ENCODE measurements around the gene WIPF3. TPM values are rescaled to one million over a fixed set of nuclear protein-coding genes. Genes with fewer than 3 reads are reported as not detected.
"Not testable (repeated sequence)": the region's sequence is repeated elsewhere in the genome, so short reads cannot be mapped to it uniquely, and the experiment has no call there.

The WIPF3 gene
- total RNA-seq, 6 donors from 2014 or later, result 0.34 to 1.3 (median 0.96) TPM; not detected in 2

DNA sequence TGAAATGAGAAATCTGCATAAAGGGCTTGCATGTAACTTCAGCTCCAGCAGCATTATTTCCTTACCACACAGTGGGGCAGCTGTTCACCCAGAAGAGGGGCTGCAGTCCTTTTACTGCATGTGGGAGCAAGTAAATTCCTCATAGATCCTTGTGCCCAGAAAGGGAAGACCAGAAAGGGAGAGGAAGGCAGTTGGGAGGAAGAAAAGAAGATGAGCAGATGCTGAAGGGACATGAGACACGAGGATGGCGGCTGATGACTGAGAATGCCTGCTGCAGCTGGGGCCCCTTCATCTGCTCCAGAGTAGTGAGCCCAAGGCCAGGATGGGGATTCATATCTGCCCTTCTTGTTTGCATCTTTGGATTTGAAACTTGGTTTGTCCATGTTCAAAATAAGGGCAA lies 80.5 kb downstream of the WIPF3 start:
- Histone ChIP-seq H3K4me1 (peaks cover 3 to 12% (median 8%) of the 10 kb centered on the region in 4 donors), H3K27ac (no peak overlapping the region), H3K9me3 (no peaks in the 10 kb centered on the region), H3K4me3 (no peak overlapping the region), H3K27me3 (peaks cover 0 to 6% (median 4%) of the 10 kb centered on the region in 4 donors), H3K36me3 (no peaks in the 10 kb centered on the region)
- DNase-seq, result no peak
- TF ChIP-seq, protein P1, sequence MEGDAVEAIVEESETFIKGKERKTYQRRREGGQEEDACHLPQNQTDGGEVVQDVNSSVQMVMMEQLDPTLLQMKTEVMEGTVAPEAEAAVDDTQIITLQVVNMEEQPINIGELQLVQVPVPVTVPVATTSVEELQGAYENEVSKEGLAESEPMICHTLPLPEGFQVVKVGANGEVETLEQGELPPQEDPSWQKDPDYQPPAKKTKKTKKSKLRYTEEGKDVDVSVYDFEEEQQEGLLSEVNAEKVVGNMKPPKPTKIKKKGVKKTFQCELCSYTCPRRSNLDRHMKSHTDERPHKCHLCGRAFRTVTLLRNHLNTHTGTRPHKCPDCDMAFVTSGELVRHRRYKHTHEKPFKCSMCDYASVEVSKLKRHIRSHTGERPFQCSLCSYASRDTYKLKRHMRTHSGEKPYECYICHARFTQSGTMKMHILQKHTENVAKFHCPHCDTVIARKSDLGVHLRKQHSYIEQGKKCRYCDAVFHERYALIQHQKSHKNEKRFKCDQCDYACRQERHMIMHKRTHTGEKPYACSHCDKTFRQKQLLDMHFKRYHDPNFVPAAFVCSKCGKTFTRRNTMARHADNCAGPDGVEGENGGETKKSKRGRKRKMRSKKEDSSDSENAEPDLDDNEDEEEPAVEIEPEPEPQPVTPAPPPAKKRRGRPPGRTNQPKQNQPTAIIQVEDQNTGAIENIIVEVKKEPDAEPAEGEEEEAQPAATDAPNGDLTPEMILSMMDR (IDR thresholded peaks at IDR 0.05), result no peak
- no peak for TF ChIP-seq POLR2A (IDR thresholded peaks at IDR 0.05)
- TF ChIP-seq POLR2AphosphoS5 (IDR thresholded peaks at IDR 0.05), result no peak
- TF ChIP-seq EP300 (IDR thresholded peaks at IDR 0.05), result no peak
- no peak for ATAC-seq (ENCODE audit: low FRiP score in 2 of 2)
- 86 to 93% methylated on average over 2 of the region's 2 CpGs for WGBS, 2 donors

DNA sequence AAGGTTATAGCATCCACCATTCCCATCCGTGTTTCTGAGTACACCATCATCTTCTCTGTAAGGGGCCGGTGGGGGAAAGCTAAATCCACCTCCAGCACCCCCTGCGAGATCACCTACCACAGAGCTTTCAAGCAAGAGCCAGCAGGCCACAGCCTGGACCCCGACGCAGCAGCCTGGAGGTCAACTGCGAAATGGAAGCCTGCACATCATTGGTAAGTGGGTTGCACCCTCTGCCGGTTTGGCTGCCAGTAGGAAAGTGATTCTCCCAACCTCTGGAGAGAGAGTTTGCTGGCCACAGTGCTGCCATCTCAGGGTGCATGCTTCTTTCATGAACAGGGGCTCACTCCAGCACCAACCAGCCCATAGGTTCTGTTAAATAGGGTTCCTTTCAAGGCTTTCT lies 81.7 kb downstream of the WIPF3 start:
- Histone ChIP-seq H3K27ac (no peak overlapping the region), H3K36me3 (no peaks in the 10 kb centered on the region), H3K4me3 (no peak overlapping the region), H3K27me3 (peaks cover 0 to 6% (median 2%) of the 10 kb centered on the region in 4 donors), H3K9me3 (no peaks in the 10 kb centered on the region), H3K4me1 (peaks cover 3 to 12% (median 8%) of the 10 kb centered on the region in 4 donors)
- ATAC-seq (ENCODE audit: low FRiP score in 2 of 2) (no peak), DNase-seq (peak in 1 of 2 donors; percentile 26)
- TF ChIP-seq POLR2AphosphoS5 (IDR thresholded peaks at IDR 0.05), result no peak
- TF ChIP-seq, protein P1 (IDR thresholded peaks at IDR 0.05), result no peak
- no peak for TF ChIP-seq POLR2A (IDR thresholded peaks at IDR 0.05)
- TF ChIP-seq EP300 (IDR thresholded peaks at IDR 0.05), result no peak
- WGBS, 2 donors, result 90 to 91% methylated on average over 7 of the region's 7 CpGs

DNA sequence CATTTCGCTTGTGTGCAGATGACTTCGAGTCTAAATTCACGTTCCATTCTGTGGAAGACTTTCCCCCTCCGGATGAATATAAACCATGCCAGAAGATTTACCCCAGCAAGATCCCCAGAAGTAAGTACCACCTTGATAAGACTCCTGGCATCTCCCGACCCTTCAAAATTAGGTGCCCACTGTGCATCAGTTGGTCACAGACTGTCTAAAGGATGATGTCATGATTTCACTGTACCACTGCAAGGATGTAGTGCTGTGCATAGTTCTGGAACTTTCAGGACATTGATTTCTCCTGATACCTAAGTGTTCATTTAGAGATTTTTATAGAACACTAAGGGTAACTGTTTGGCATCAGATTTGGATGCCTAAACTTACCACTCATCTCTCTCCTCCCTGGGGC lies 83.0 kb downstream of the WIPF3 start:
- no peak overlapping the region for H3K27ac ChIP-seq
- peaks cover 0 to 2% (median under 1%) of the 10 kb centered on the region in 4 donors for H3K4me1 ChIP-seq
- ATAC-seq (ENCODE audit: low FRiP score in 2 of 2) (no peak), DNase-seq (no peak)
- H3K9me3 ChIP-seq, result no peaks in the 10 kb centered on the region
- H3K27me3 ChIP-seq, result no peaks in the 10 kb centered on the region
- TF ChIP-seq EP300 (IDR thresholded peaks at IDR 0.05), result no peak
- TF ChIP-seq POLR2AphosphoS5 (IDR thresholded peaks at IDR 0.05), result no peak
- TF ChIP-seq, protein P1 (IDR thresholded peaks at IDR 0.05), result no peak
- TF ChIP-seq POLR2A (IDR thresholded peaks at IDR 0.05), result no peak
- no peak overlapping the region for H3K4me3 ChIP-seq
- H3K36me3 ChIP-seq, result no peaks in the 10 kb centered on the region
- WGBS, 2 donors, result 95 to 97% methylated on average over 5 of the region's 5 CpGs

DNA sequence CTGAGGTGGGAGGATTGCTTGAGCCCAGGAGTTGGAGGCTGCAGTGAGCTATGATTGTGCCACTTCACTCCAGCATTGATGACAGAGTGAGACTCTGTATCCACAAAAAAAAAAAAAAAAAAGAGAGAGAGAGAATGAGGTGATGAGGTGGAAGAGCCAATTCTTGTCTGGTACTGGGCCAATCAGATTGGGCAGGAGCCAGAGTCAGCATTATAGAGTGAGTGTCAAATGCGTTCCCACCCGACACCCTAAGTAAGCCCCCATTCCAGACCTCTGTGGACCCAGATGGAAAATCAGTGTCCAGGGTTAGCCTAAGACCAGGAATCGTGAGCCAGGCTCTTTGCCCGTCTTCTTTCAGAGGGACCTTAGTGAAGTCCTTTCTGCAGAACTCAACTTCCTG lies 83.9 kb downstream of the WIPF3 start:
- Histone ChIP-seq H3K27me3 (no peaks in the 10 kb centered on the region), H3K4me3 (no peak overlapping the region), H3K4me1 (no peaks in the 10 kb centered on the region), H3K9me3 (no peaks in the 10 kb centered on the region), H3K36me3 (no peaks in the 10 kb centered on the region), H3K27ac (no peak overlapping the region)
- 83 to 87% methylated on average over 4 of the region's 4 CpGs for WGBS, 2 donors
- DNase-seq (no peak), ATAC-seq (ENCODE audit: low FRiP score in 2 of 2) (no peak)
- no peak for TF ChIP-seq POLR2A (IDR thresholded peaks at IDR 0.05)
- no peak for TF ChIP-seq EP300 (IDR thresholded peaks at IDR 0.05)
- TF ChIP-seq, protein P1 (IDR thresholded peaks at IDR 0.05), result no peak
- TF ChIP-seq POLR2AphosphoS5 (IDR thresholded peaks at IDR 0.05), result no peak

DNA sequence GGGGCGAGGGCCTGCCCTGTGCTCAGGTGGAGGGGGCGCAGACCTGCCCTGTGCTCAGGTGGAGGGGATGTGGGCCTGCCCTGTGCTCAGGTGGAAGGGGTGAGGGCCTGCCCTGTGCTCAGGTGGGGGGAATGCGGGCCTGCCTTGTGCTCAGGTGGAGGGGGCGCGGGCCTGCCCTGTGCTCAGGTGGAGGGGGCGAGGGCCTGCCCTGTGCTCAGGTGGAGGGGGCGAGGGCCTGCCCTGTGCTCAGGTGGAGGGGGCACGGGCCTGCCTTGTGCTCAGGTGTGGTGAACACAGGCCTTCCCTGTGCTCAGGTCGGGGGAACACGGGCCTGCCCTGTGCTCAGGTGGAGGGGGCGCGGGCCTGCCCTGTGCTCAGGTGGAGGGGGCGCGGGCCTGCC lies 84.5 kb downstream of the WIPF3 start:
- H3K27ac ChIP-seq; H3K9me3 ChIP-seq; ATAC-seq (ENCODE audit: low FRiP score in 2 of 2); H3K36me3 ChIP-seq; H3K4me1 ChIP-seq; H3K27me3 ChIP-seq; H3K4me3 ChIP-seq: not testable (repeated sequence)
- 65 to 82% methylated on average over 3 to 7 of the region's 14 CpGs for WGBS, 2 donors
- peak in 1 of 2 donors; percentile 55 for DNase-seq

Data from upper lobe of left lung (tissue), 6 donors.